Small intestine (tissue), 7 donors: ENCODE results near the gene MKS1. TPM values are rescaled to one million over a fixed set of nuclear protein-coding genes. Genes with fewer than 3 reads are reported as not detected.

Experiments
- DNase-seq, 2 donors: peaks; one replicate each; pipeline versions ENCODE4 v3.0.0 to v3.0.0-alpha.2; 2013
- FAIRE-seq: peaks from 2 replicates; lab custom pipeline; 2012; peaks lifted over from hg19 to GRCh38; lab: Jason Lieb, UNC
- H3K27ac ChIP-seq, 3 donors: one replicate each; pipeline ENCODE4 v1.5.1; 2013; ENCODE audit warnings: low read length in 2 of 3, mild to moderate bottlenecking in 2 of 3, control low read depth in 1 of 3, inconsistent platforms in 1 of 3, low read depth in 1 of 3, moderate library complexity in 1 of 3
- H3K27me3 ChIP-seq, 3 donors: one replicate each; pipeline ENCODE4 v1.6.1; 2013; ENCODE audit warnings: low read length in 3 of 3, inconsistent platforms in 1 of 3; ENCODE audit not compliant: control insufficient read depth in 3 of 3, insufficient read depth in 3 of 3
- H3K36me3 ChIP-seq, 3 donors: one replicate each; pipeline ENCODE4 v1.6.1; 2013; ENCODE audit warnings: low read length in 3 of 3, inconsistent platforms in 1 of 3, low read depth in 1 of 3, mild to moderate bottlenecking in 1 of 3, moderate library complexity in 1 of 3; ENCODE audit not compliant: control insufficient read depth in 3 of 3, insufficient read depth in 2 of 3
- H3K4me1 ChIP-seq, 3 donors: one replicate each; pipeline ENCODE4 v1.6.1; 2013; ENCODE audit warnings: low read length in 2 of 3, inconsistent platforms in 1 of 3, low read depth in 1 of 3, mild to moderate bottlenecking in 1 of 3, moderate library complexity in 1 of 3; ENCODE audit not compliant: control insufficient read depth in 3 of 3, insufficient read depth in 2 of 3
- H3K4me3 ChIP-seq, 3 donors: one replicate each; pipeline ENCODE4 v1.5.1; 2013; ENCODE audit warnings: low read length in 3 of 3, control low read depth in 1 of 3, inconsistent platforms in 1 of 3, low read depth in 1 of 3, mild to moderate bottlenecking in 1 of 3, moderate library complexity in 1 of 3
- H3K9me3 ChIP-seq, 2 donors: one replicate each; pipeline ENCODE4 v1.6.1; 2013; ENCODE audit warnings: low read depth in 1 of 2, low read length in 1 of 2; ENCODE audit not compliant: control insufficient read depth in 2 of 2, insufficient read depth in 1 of 2
- WGBS, 3 donors: extraction: QIAGEN DNeasy Blood & Tissue Kit; methylation state at CpG; one replicate each; pipeline ENCODE4 v1.1.7; 2013; 5-methylcytosine and 5-hydroxymethylcytosine counted together
- polyA plus RNA-seq, 4 donors: library from polyadenylated mRNA; stranded (reverse) in 3 of 4; unstranded in 1 of 4; fragments of 200-250 nt in 3 of 4; fragments of 120-200 nt in 1 of 4; gene quantifications; one replicate each; pipeline versions ENCODE4 v1.2.1 to v1.2.3, GENCODE V29; 2013
- donor health status: healthy with polysubstance abuse.
- donor health status: control.
- donor health status: control.
- donor health status: Bipolar disorder and iron deficiency.
- donor health status: healthy.

The MKS1 gene
- polyA plus RNA-seq, 4 donors = 2.7 to 26.6 (median 9.2) TPM

GRCh38 chr17:58229384-58229783 lies 10.3 kb upstream of the MKS1 start:
- FAIRE-seq (no peak), DNase-seq (no peak)
- Histone ChIP-seq H3K27ac (no peak overlapping the region), H3K4me3 (no peak overlapping the region), H3K27me3 (peaks cover 0 to 16% (median 0%) of the 10 kb centered on the region in 3 donors), H3K9me3 (no peaks in the 10 kb centered on the region), H3K4me1 (peaks cover 0 to 8% (median 0%) of the 10 kb centered on the region in 3 donors), H3K36me3 (no peaks in the 10 kb centered on the region)
- 55 to 72% (median 68%) methylated on average over 1 of the region's 1 CpG for WGBS, 3 donors

- Histone ChIP-seq H3K27ac (no peak overlapping the region), H3K4me3 (no peak overlapping the region), H3K4me1 (peaks cover 0 to 8% (median 0%) of the 10 kb centered on the region in 3 donors), H3K36me3 (no peaks in the 10 kb centered on the region), H3K27me3 (peaks cover 0 to 15% (median 0%) of the 10 kb centered on the region in 3 donors), H3K9me3 (no peaks in the 10 kb centered on the region)
- DNase-seq = no peak
- 40 to 81% (median 78%) methylated on average over 3 of the region's 3 CpGs for WGBS, 3 donors
- no peak for FAIRE-seq
These were observed 9.6 kb upstream of the MKS1 start for GRCh38 chr17:58228679-58229078.

DNA sequence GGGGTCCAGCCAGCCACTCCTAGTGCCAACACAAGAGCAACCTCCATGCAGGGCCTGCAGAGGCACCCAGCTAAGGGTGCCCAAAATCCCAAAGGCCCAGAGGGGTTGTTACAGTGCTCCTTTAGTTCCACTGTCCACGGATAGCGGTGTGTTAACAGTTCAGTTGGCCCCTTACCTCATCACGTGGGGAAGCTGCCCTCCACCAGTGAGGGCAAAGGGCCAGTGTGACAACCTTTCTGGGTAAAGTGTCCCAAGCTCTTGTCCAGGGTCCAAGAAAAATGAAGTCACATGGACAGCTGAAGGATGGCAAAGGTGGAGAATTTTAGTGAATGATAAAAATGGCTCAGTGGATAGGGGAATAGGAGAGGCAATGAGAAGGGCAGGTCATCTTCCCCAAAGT lies 8.7 kb upstream of the MKS1 start:
- no peaks in the 10 kb centered on the region for H3K36me3 ChIP-seq
- no peak overlapping the region for H3K27ac ChIP-seq
- 74 to 90% (median 83%) methylated on average over 3 of the region's 3 CpGs for WGBS, 3 donors
- no peak for DNase-seq
- H3K4me1 ChIP-seq = peaks cover 0 to 8% (median 0%) of the 10 kb centered on the region in 3 donors
- H3K27me3 ChIP-seq = peaks cover 0 to 10% (median 0%) of the 10 kb centered on the region in 3 donors
- no peaks in the 10 kb centered on the region for H3K9me3 ChIP-seq
- no peak overlapping the region for H3K4me3 ChIP-seq
- FAIRE-seq = no peak

DNA sequence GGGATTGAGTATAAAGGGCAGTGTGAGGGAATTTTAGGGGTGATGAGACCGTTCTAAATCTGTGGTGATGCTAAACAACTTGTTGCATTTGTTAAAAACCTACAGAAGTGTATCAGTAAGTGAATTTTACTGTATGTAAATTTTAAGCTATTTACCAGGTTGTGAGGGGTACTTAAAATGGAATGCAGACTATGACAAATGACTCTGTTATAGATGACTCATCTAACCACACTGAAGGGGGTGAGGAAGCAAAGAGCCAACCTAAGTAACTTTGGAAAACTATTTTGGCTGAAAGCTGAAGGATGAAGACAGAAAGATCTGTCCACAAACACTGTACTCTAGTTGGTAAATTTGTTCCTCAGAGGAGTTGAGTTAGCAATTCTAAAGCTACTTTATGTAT lies 5.3 kb upstream of the MKS1 start:
- Histone ChIP-seq H3K27me3 (peaks cover 0 to 6% (median 0%) of the 10 kb centered on the region in 3 donors), H3K27ac (no peak overlapping the region), H3K36me3 (no peaks in the 10 kb centered on the region), H3K4me3 (no peak overlapping the region), H3K9me3 (no peaks in the 10 kb centered on the region), H3K4me1 (no peaks in the 10 kb centered on the region)
- 41 to 61% (median 53%) methylated on average over 1 of the region's 1 CpG for WGBS, 3 donors
- DNase-seq (no peak), FAIRE-seq (no peak)

GRCh38 chr17:58219789-58220183 lies 731 bp upstream of the MKS1 start:
- Histone ChIP-seq H3K27me3 (no peaks in the 10 kb centered on the region), H3K36me3 (peaks cover 0 to 6% (median 3%) of the 10 kb centered on the region in 3 donors), H3K4me3 (peak overlapping the region in 1 of 3 donors; percentile 75), H3K4me1 (no peaks in the 10 kb centered on the region), H3K9me3 (no peaks in the 10 kb centered on the region), H3K27ac (peak overlapping the region in 1 of 3 donors; percentile 53)
- WGBS, 3 donors = 62 to 69% (median 63%) methylated on average over 7 of the region's 7 CpGs
- no peak for DNase-seq
- FAIRE-seq = no peak

DNA sequence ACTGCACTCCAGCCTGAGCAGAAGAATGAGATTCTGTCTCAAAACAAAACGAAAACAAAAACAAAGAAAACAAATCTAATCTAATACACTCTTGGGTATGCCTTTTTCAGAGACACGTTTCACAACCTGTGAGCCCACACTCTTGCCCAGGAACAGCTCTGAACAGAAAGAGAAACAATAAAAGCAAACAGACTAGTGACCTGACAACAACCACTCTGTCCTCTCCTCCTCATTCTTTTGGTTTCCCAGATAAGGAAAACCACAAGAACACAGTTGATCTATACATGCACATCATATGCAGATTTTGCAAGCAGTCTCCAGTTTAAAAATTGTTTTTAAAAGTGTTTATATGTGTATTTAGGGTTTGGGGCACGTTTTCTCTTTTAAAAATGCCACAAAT lies 1.3 kb downstream of the MKS1 start:
- Histone ChIP-seq H3K36me3 (peaks cover 0 to 17% (median 3%) of the 10 kb centered on the region in 3 donors), H3K27ac (no peak overlapping the region), H3K4me1 (no peaks in the 10 kb centered on the region), H3K4me3 (no peak overlapping the region), H3K9me3 (no peaks in the 10 kb centered on the region), H3K27me3 (no peaks in the 10 kb centered on the region)
- DNase-seq = no peak
- WGBS, 3 donors = 83 to 88% (median 84%) methylated on average over 3 of the region's 3 CpGs
- no peak for FAIRE-seq

- Histone ChIP-seq H3K27me3 (no peaks in the 10 kb centered on the region), H3K4me3 (no peak overlapping the region), H3K4me1 (no peaks in the 10 kb centered on the region), H3K9me3 (no peaks in the 10 kb centered on the region), H3K27ac (no peak overlapping the region), H3K36me3 (peaks cover 3 to 31% (median 3%) of the 10 kb centered on the region in 3 donors)
- FAIRE-seq = no peak
- DNase-seq = no peak
These were observed 3.4 kb downstream of the MKS1 start for GRCh38 chr17:58215685-58216084.

GRCh38 chr17:58210922-58211321 lies 8.1 kb downstream of the MKS1 start:
- Histone ChIP-seq H3K4me3 (no peak overlapping the region), H3K27me3 (no peaks in the 10 kb centered on the region), H3K9me3 (no peaks in the 10 kb centered on the region), H3K4me1 (peaks cover 0 to 5% (median 0%) of the 10 kb centered on the region in 3 donors), H3K36me3 (peaks cover 3 to 55% (median 13%) of the 10 kb centered on the region in 3 donors), H3K27ac (no peak overlapping the region)
- 83 to 94% (median 89%) methylated on average over 5 of the region's 5 CpGs for WGBS, 3 donors
- FAIRE-seq = no peak
- DNase-seq = no peak

DNA sequence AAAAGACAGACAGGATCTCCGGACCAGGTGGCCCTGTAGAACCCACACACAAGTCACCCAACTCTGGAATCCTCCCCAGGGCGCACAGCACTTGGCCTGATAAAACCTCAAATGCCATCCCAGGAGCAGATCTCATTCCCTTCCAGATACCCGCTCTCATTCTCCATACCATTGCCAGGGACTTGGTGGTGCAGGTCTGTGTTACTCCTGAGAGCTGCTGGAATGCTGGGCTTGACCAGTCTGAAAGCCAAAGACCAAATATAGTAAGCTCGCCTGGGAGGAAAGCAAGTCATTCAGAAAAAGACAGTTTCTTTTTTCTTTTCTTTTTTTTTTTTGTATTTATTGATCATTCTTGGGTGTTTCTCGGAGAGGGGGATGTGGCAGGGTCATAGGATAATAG lies 10.7 kb downstream of the MKS1 start:
- 90 to 97% (median 96%) methylated on average over 4 to 5 of the region's 5 CpGs for WGBS, 3 donors
- peak overlapping the region in 1 of 3 donors; percentile 25 for H3K27ac ChIP-seq

More for the DNA sequence above, 10.7 kb downstream of the MKS1 start:
- FAIRE-seq = no peak
- Histone ChIP-seq H3K4me1 (peaks cover 0 to 5% (median 0%) of the 10 kb centered on the region in 3 donors), H3K36me3 (peaks cover 2 to 60% (median 13%) of the 10 kb centered on the region in 3 donors), H3K27me3 (no peaks in the 10 kb centered on the region), H3K9me3 (no peaks in the 10 kb centered on the region), H3K4me3 (no peak overlapping the region)
- no peak for DNase-seq
